ENCODE data around the gene SMURF2.

- TF ChIP-seq SNAI2 (CRISPR knock-in tag; IDR thresholded peaks at IDR 0.05) (no peak), ZFP30 (CRISPR knock-in tag; IDR thresholded peaks at IDR 0.05) (no peak), ZC3H10 (CRISPR knock-in tag; IDR thresholded peaks at IDR 0.05) (no peak), CSDC2 (CRISPR knock-in tag; IDR thresholded peaks at IDR 0.05) (no peak), PATZ1 (CRISPR knock-in tag; IDR thresholded peaks at IDR 0.05; ENCODE audit: borderline replicate concordance) (no peak), ZFP3 (CRISPR knock-in tag; IDR thresholded peaks at IDR 0.05) (no peak), ISL1 (CRISPR knock-in tag; IDR thresholded peaks at IDR 0.05) (no peak), GLIS3 (CRISPR knock-in tag; IDR thresholded peaks at IDR 0.05) (no peak), ESRRG (CRISPR knock-in tag; IDR thresholded peaks at IDR 0.05) (no peak), TCF4 (CRISPR knock-in tag; IDR thresholded peaks at IDR 0.05; ENCODE audit: borderline replicate concordance) (no peak), BACH2 (CRISPR knock-in tag; IDR thresholded peaks at IDR 0.05; ENCODE audit: borderline replicate concordance) (no peak)
Measured at GRCh38 chr17:64571746-64572145, 90.4 kb downstream of the SMURF2 start.
